ENCODE measurements around the gene MAP2K1.
A peak's percentile ranks its signal among the peaks of the same experiment; 100 is the strongest.

MAP2K1 gene

DNA sequence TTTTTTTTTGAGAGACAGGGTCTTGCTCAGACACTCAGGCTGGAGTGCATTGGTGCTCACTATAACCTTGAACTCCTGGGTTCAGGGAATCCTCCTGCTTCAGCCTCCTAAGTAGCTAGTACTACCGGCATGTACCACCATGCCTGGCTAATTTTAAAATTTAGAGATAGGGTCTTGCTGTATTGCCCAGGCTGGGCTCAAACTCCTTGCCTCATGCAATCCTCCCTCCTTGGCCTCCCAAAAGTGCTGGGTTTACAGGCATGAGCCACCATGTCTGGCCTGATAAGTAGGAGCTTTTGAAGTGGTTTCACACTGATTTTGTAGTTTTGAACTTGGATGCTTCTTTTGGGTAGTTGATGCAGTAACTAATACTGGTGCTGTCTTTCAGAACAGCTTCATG, 7.8 kb downstream of the MAP2K1 start:
- Histone ChIP-seq H2BK5ac (ENCODE audit: low read length) (no peak overlapping the region), H3K23ac (ENCODE audit: low read depth, low read length, poor library complexity) (no peak overlapping the region), H3K36me3 (replicated peaks in 1 of 2; ENCODE audit: control insufficient read depth in 2 of 2, insufficient read depth in 2 of 2, low read length in 2 of 2) (peaks cover 0 to 67% of the 10 kb centered on the region in 2 donors), H3K18ac (ENCODE audit: low read length) (no peak overlapping the region), H3K9me3 (replicated peaks in 1 of 2; ENCODE audit: control insufficient read depth in 2 of 2, insufficient read depth in 1 of 2, low read depth in 1 of 2, low read length in 2 of 2) (peaks cover 0 to 2% of the 10 kb centered on the region in 2 donors), H3K27ac (replicated peaks; ENCODE audit: low read length) (no peak overlapping the region), H3K4me1 (ENCODE audit: control insufficient read depth in 2 of 2, insufficient read depth in 1 of 2, low read depth in 1 of 2, low read length in 2 of 2) (peaks cover 0 to 2% of the 10 kb centered on the region in 2 donors), H3K4me2 (ENCODE audit: insufficient read depth, low read length, poor library complexity, severe bottlenecking) (no peak overlapping the region), H2BK12ac (ENCODE audit: low read length) (no peak overlapping the region), H3K9ac (ENCODE audit: low read depth, low read length, poor library complexity) (no peak overlapping the region), H4K91ac (ENCODE audit: low read depth, low read length, poor library complexity) (no peak overlapping the region), H3K4me3 (ENCODE audit: low read length in 2 of 2) (no peak overlapping the region), H3K14ac (ENCODE audit: low read length) (no peak overlapping the region), H2AK5ac (ENCODE audit: low read depth, low read length) (no peak overlapping the region), H3K27me3 (ENCODE audit: control insufficient read depth in 3 of 3, insufficient read depth in 3 of 3, low read depth in 1 of 3, low read length in 3 of 3) (no peaks in the 10 kb centered on the region), H2AFZ (ENCODE audit: low read length) (no peak overlapping the region), H4K8ac (ENCODE audit: low read depth, low read length) (no peak overlapping the region), H2BK15ac (ENCODE audit: low read length) (no peak overlapping the region), H3K79me1 (ENCODE audit: low read depth, low read length) (peaks cover 3% of the 10 kb centered on the region), H2BK120ac (ENCODE audit: low read depth, low read length) (no peak overlapping the region), H3K4ac (ENCODE audit: low read length) (no peak overlapping the region)
- WGBS, 2 donors (ENCODE audit: extremely low coverage in 2 of 2, insufficient read length in 2 of 2, insufficient replicate concordance in 1 of 2), result no CpG with 5 or more reads among the region's 1 CpG
- no peak for DNase-seq (ENCODE audit: low spot score)

DNA sequence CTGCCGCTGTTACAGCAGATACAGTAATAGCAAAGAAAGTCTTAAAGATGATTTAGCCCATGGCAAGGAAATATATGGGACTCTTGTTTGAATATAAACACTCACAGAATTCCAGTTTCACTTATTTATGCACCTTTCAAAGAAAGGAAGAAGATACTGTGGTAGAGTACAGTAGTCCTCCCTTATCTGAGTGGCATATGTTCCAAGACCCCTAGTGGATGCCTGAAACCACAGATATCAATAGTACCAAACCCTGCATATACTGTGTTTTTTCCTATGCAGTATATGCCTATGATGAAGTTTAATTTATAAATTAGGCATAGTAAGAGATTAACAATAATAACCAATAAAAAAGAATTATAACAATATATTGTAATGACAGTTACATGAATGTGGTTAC, 8.2 kb downstream of the MAP2K1 start:
- Histone ChIP-seq H3K4ac (ENCODE audit: low read length) (no peak overlapping the region), H3K9ac (ENCODE audit: low read depth, low read length, poor library complexity) (no peak overlapping the region), H2BK120ac (ENCODE audit: low read depth, low read length) (no peak overlapping the region), H2BK5ac (ENCODE audit: low read length) (no peak overlapping the region), H3K27me3 (ENCODE audit: control insufficient read depth in 3 of 3, insufficient read depth in 3 of 3, low read depth in 1 of 3, low read length in 3 of 3) (no peaks in the 10 kb centered on the region), H2AFZ (ENCODE audit: low read length) (no peak overlapping the region), H2AK5ac (ENCODE audit: low read depth, low read length) (no peak overlapping the region), H3K79me1 (ENCODE audit: low read depth, low read length) (peaks cover 3% of the 10 kb centered on the region), H2BK12ac (ENCODE audit: low read length) (no peak overlapping the region), H4K8ac (ENCODE audit: low read depth, low read length) (no peak overlapping the region), H3K9me3 (replicated peaks in 1 of 2; ENCODE audit: control insufficient read depth in 2 of 2, insufficient read depth in 1 of 2, low read depth in 1 of 2, low read length in 2 of 2) (peaks cover 0 to 2% of the 10 kb centered on the region in 2 donors), H3K27ac (replicated peaks; ENCODE audit: low read length) (no peak overlapping the region), H3K18ac (ENCODE audit: low read length) (no peak overlapping the region), H3K4me3 (ENCODE audit: low read length in 2 of 2) (no peak overlapping the region), H3K4me1 (ENCODE audit: control insufficient read depth in 2 of 2, insufficient read depth in 1 of 2, low read depth in 1 of 2, low read length in 2 of 2) (peaks cover 0 to 1% of the 10 kb centered on the region in 2 donors), H4K91ac (ENCODE audit: low read depth, low read length, poor library complexity) (no peak overlapping the region), H3K14ac (ENCODE audit: low read length) (no peak overlapping the region), H3K23ac (ENCODE audit: low read depth, low read length, poor library complexity) (no peak overlapping the region), H2BK15ac (ENCODE audit: low read length) (no peak overlapping the region), H3K36me3 (replicated peaks in 1 of 2; ENCODE audit: control insufficient read depth in 2 of 2, insufficient read depth in 2 of 2, low read length in 2 of 2) (peaks cover 0 to 66% of the 10 kb centered on the region in 2 donors), H3K4me2 (ENCODE audit: insufficient read depth, low read length, poor library complexity, severe bottlenecking) (no peak overlapping the region)
- no CpG with 5 or more reads among the region's 1 CpG for WGBS, 2 donors (ENCODE audit: extremely low coverage in 2 of 2, insufficient read length in 2 of 2, insufficient replicate concordance in 1 of 2)
- no peak for DNase-seq (ENCODE audit: low spot score)

GRCh38 chr15:66399276-66399675, 12.6 kb downstream of the MAP2K1 start:
- peaks cover 0 to 44% of the 10 kb centered on the region in 2 donors for H3K36me3 ChIP-seq (replicated peaks in 1 of 2; ENCODE audit: control insufficient read depth in 2 of 2, insufficient read depth in 2 of 2, low read length in 2 of 2)
- H3K4ac ChIP-seq (ENCODE audit: low read length), result no peak overlapping the region
- H3K23ac ChIP-seq (ENCODE audit: low read depth, low read length, poor library complexity), result no peak overlapping the region
- no peak overlapping the region for H3K14ac ChIP-seq (ENCODE audit: low read length)
- H3K4me3 ChIP-seq (ENCODE audit: low read length in 2 of 2), result no peak overlapping the region
- no peaks in the 10 kb centered on the region for H3K79me1 ChIP-seq (ENCODE audit: low read depth, low read length)
- peaks cover 8 to 10% of the 10 kb centered on the region in 2 donors for H3K4me1 ChIP-seq (ENCODE audit: control insufficient read depth in 2 of 2, insufficient read depth in 1 of 2, low read depth in 1 of 2, low read length in 2 of 2)
- no peak for DNase-seq (ENCODE audit: low spot score)
- H2BK12ac ChIP-seq (ENCODE audit: low read length), result no peak overlapping the region
- H4K91ac ChIP-seq (ENCODE audit: low read depth, low read length, poor library complexity), result no peak overlapping the region
- H2BK15ac ChIP-seq (ENCODE audit: low read length), result no peak overlapping the region
- H3K4me2 ChIP-seq (ENCODE audit: insufficient read depth, low read length, poor library complexity, severe bottlenecking), result no peak overlapping the region
- no peaks in the 10 kb centered on the region for H3K27me3 ChIP-seq (ENCODE audit: control insufficient read depth in 3 of 3, insufficient read depth in 3 of 3, low read depth in 1 of 3, low read length in 3 of 3)
- no peak overlapping the region for H2BK120ac ChIP-seq (ENCODE audit: low read depth, low read length)
- H3K18ac ChIP-seq (ENCODE audit: low read length), result no peak overlapping the region
- H2AK5ac ChIP-seq (ENCODE audit: low read depth, low read length), result no peak overlapping the region
- H3K9me3 ChIP-seq (replicated peaks in 1 of 2; ENCODE audit: control insufficient read depth in 2 of 2, insufficient read depth in 1 of 2, low read depth in 1 of 2, low read length in 2 of 2), result no peaks in the 10 kb centered on the region
- H2AFZ ChIP-seq (ENCODE audit: low read length), result no peak overlapping the region
- no peak overlapping the region for H3K9ac ChIP-seq (ENCODE audit: low read depth, low read length, poor library complexity)
- no CpG with 5 or more reads among the region's 8 CpGs for WGBS, 2 donors (ENCODE audit: extremely low coverage in 2 of 2, insufficient read length in 2 of 2, insufficient replicate concordance in 1 of 2)
- H2BK5ac ChIP-seq (ENCODE audit: low read length), result no peak overlapping the region
- no peak overlapping the region for H3K27ac ChIP-seq (replicated peaks; ENCODE audit: low read length)
- no peak overlapping the region for H4K8ac ChIP-seq (ENCODE audit: low read depth, low read length)

DNA sequence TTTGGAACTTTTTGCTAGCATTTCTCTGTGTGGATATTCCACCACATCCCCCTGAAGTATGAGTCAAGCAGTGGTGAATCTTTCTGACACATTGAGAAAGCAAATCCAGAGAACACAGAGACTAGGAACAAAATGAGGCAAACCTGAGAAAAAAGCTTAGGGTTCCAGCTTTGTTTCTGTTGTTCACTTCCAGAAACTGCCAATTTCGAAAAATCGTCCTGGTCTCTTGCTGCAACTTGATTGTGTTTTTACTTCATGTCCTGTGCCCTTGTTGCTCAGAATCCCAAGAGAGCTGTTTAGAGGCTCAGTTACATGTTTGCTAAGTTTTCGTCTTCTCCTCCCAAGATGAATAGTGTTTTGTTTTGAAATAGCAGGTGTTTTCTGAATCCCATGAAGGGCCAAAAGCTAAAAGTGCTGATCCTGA, 13.7 kb downstream of the MAP2K1 start:
- Histone ChIP-seq H3K4me2 (ENCODE audit: insufficient read depth, low read length, poor library complexity, severe bottlenecking) (no peak overlapping the region), H4K8ac (ENCODE audit: low read depth, low read length) (no peak overlapping the region), H2AK5ac (ENCODE audit: low read depth, low read length) (no peak overlapping the region), H3K27ac (replicated peaks; ENCODE audit: low read length) (peak overlapping the region; percentile 29), H3K9me3 (replicated peaks in 1 of 2; ENCODE audit: control insufficient read depth in 2 of 2, insufficient read depth in 1 of 2, low read depth in 1 of 2, low read length in 2 of 2) (no peaks in the 10 kb centered on the region), H3K27me3 (ENCODE audit: control insufficient read depth in 3 of 3, insufficient read depth in 3 of 3, low read depth in 1 of 3, low read length in 3 of 3) (no peaks in the 10 kb centered on the region), H3K23ac (ENCODE audit: low read depth, low read length, poor library complexity) (no peak overlapping the region), H2BK12ac (ENCODE audit: low read length) (no peak overlapping the region), H3K4me1 (ENCODE audit: control insufficient read depth in 2 of 2, insufficient read depth in 1 of 2, low read depth in 1 of 2, low read length in 2 of 2) (peaks cover 10 to 20% of the 10 kb centered on the region in 2 donors), H2BK15ac (ENCODE audit: low read length) (no peak overlapping the region), H4K91ac (ENCODE audit: low read depth, low read length, poor library complexity) (no peak overlapping the region), H3K4ac (ENCODE audit: low read length) (no peak overlapping the region), H2BK120ac (ENCODE audit: low read depth, low read length) (no peak overlapping the region), H2AFZ (ENCODE audit: low read length) (no peak overlapping the region), H3K9ac (ENCODE audit: low read depth, low read length, poor library complexity) (no peak overlapping the region), H3K4me3 (ENCODE audit: low read length in 2 of 2) (no peak overlapping the region), H3K14ac (ENCODE audit: low read length) (no peak overlapping the region), H2BK5ac (ENCODE audit: low read length) (no peak overlapping the region), H3K36me3 (replicated peaks in 1 of 2; ENCODE audit: control insufficient read depth in 2 of 2, insufficient read depth in 2 of 2, low read length in 2 of 2) (peaks cover 0 to 36% of the 10 kb centered on the region in 2 donors), H3K18ac (ENCODE audit: low read length) (no peak overlapping the region), H3K79me1 (ENCODE audit: low read depth, low read length) (no peaks in the 10 kb centered on the region)
- DNase-seq (ENCODE audit: low spot score), result no peak
- WGBS, 2 donors (ENCODE audit: extremely low coverage in 2 of 2, insufficient read length in 2 of 2, insufficient replicate concordance in 1 of 2), result no CpG with 5 or more reads among the region's 3 CpGs

Data from neuronal stem cell (in vitro differentiated cells).